GM10266 (cell line): ENCODE measurements around the gene TNFRSF4.
A peak's percentile ranks its signal among the peaks of the same experiment; 100 is the strongest.
"Not testable (repeated sequence)": the region's sequence is repeated elsewhere in the genome, so short reads cannot be mapped to it uniquely, and the experiment has no call there.

Source experiments
- DNase-seq: peaks from one replicate; pipeline ENCODE4 v3.0.0; 2012; ENCODE audit errors: extremely low spot score
- CTCF ChIP-seq: IDR thresholded peaks from 2 replicates; pipeline ENCODE4 v1.5.1; 2012; ENCODE audit warnings: mild to moderate bottlenecking, low read depth; ENCODE audit not compliant: control insufficient read depth, insufficient read depth; ENCODE audit errors: missing control alignments

The TNFRSF4 gene

GRCh38 chr1:1250786-1251284 is 36.9 kb upstream of the TNFRSF4 start:
- no peak for TF ChIP-seq CTCF
- peak; percentile 90 for DNase-seq

DNA sequence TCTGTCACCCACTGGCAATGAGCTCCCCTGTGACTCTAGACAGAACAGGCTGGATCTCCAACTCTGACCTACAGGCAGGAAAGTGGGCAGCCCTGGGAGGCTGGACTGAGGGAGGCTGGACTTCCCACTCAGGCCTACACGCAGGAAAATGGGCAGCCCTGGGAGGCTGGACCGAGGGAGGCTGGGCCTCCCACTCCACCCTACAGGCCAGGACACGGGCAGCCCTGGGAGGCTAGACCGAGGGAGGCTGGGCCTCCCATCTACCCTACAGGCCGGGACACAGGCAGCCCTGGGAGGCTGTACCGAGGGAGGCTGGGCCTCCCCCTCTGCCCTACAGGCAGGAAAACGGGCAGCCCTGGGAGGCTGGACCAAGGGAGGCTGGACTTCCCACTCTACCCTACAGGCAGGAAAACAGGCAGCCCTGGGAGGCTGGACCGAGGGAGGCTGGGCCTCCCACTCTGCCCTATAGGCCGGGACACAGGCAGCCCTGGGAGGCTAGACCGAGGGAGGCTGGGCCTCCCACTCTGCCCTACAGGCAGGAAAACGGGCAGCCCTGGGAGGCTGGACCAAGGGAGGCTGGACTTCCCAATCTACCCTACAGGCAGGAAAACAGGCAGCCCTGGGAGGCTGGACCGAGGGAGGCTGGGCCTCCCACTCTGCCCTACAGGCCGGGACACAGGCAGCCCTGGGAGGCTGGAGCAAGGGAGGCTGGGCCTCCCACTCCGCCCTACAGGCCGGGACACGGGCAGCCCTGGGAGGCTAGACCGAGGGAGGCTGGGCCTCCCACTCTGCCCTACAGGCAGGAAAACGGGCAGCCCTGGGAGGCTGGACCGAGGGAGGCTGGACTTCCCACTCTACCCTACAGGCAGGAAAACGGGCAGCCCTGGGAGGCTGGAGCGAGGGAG is 34.3 kb upstream of the TNFRSF4 start:
- DNase-seq: not testable (repeated sequence)

GRCh38 chr1:1247341-1247913 is 33.5 kb upstream of the TNFRSF4 start:
- no peak for DNase-seq
- no peak for TF ChIP-seq CTCF

- DNase-seq: no peak
- no peak for TF ChIP-seq CTCF
Observed at GRCh38 chr1:1246577-1247340, 32.8 kb upstream of the TNFRSF4 start, which contains the start of gene C1QTNF12. Gene C1QTNF12, minus strand, starts transcription at chr1:1246722. Its CDS starts 32 bp downstream, at chr1:1246690.

DNA sequence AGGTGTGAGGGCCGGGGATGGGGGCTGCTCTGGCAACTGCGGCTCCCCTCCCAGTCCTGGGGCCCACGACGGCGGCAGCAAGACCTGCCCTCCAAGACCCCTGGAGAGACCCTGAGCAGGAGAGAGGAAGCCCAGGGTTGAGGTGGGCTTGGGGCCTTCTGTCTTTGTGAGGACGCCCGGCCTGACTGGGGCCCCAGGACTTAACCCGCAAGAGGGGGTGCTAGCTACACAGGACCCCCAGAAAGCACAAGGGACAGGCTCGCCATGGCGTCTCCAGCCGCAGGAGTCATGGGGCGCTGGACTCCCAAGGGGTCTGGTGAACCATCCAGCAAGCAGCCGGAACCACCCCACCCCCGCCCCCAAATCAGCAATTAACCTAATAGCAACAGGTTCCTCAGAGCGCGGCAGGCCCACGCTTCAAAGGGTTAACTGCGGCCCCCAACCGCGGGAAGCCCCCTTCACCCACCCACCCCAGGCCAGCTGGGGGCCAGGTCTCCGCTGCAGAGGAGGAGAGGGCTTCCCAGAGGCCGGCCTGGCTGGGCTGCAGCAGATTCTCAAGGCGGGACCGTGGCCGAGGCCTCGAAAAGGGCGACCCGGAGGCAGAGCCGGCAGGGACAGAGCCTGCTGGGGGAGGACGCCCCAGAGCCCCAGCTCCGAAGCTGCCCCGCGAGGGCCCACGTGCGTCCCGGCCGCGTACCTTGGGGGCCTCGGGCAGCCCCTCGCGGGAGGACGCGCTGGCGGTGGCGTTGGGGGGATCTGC is 32.0 kb upstream of the TNFRSF4 start:
- TF ChIP-seq CTCF: no peak
- DNase-seq: no peak

DNA sequence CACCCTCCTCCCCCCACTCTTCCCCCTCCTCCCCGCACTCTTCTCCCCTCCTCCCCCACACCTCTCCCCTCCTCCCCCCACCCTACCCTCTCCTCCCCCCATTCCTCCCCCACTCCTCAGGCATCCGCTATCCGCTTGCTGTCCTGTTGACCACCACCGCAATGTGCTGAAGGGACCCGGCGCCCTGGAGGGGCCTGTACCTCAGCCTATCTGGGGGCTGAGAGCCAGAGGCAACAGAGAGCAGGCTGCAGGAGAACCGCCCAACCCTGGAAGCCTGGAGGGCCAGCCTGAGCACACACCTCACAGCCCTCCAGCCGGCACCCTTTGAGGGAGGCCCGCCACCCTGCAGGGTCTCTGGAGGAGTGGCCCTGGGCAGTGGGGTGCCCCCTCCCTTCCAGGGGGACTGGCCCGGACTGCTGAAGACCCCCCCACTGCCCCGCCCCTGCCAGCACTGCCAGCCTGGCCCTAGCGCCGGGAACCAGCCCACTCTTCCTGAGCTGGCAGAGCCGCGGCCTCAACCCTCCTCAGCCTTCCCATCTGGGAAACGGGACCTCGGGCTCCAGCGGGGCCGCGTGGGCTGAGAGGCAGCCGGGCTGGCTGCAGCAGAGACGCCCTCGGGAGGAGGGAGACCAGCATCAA is 31.3 kb upstream of the TNFRSF4 start:
- DNase-seq: no peak
- TF ChIP-seq CTCF: no peak

DNA sequence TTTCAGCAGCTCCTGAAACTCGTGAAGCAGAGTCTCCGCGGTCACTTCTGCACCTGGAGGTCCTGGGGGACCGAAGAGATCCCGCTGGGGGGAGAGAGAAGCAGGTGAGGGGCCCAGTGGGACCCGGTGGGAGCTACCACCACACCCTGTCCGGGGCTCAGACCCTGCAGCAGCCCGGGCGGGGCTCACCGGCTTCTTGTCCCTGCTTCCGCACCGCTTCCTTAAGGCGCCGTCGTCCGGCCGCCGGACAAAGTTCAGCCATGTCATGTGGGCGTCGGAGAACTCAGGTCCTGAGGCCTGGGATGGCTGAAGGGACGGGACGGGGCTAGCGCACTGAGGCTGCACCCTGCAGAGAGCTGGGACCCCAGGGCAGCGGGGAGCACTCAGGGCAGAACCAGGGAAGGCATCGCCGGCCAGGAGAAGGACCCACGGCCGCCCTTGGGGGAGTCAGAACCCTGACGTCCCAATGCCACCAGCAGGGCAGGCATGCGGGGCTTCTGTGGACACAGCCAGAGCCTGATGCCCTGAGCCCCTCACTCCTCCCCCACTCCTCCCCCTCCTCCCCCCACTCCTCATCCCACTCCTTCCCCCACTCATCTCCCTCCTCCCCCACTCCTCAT is 30.3 kb upstream of the TNFRSF4 start:
- no peak for TF ChIP-seq CTCF
- no peak for DNase-seq
